GM13977 (cell line): Measurements from ENCODE around the gene VCL.
A peak's percentile ranks its signal among the peaks of the same experiment; 100 is the strongest.
"Not testable (repeated sequence)": the region's sequence is repeated elsewhere in the genome, so short reads cannot be mapped to it uniquely, and the experiment has no call there.

Experiments used
- DNase-seq: peaks from one replicate; pipeline ENCODE4 v3.0.0; 2012; ENCODE audit warnings: low spot score
- in situ Hi-C: fragments of 300-500 bp; cut with MboI; formaldehyde crosslinking; loops from one replicate; pipeline ENCODE4 v1.12.0; 2022; ENCODE audit warnings: low sequenced_read_pairs, low pct_unique_long_range_greater_than_20kb, mixed read lengths, inconsistent platforms; ENCODE audit not compliant: unreplicated experiment
- TF ChIP-seq, protein P1 (sequence below): IDR thresholded peaks from 2 replicates; pipeline ENCODE4 v1.5.1; 2012; ENCODE audit warnings: mild to moderate bottlenecking, control low read depth; ENCODE audit not compliant: insufficient read depth; ENCODE audit errors: extremely low read depth, missing control alignments

The VCL gene

DNA sequence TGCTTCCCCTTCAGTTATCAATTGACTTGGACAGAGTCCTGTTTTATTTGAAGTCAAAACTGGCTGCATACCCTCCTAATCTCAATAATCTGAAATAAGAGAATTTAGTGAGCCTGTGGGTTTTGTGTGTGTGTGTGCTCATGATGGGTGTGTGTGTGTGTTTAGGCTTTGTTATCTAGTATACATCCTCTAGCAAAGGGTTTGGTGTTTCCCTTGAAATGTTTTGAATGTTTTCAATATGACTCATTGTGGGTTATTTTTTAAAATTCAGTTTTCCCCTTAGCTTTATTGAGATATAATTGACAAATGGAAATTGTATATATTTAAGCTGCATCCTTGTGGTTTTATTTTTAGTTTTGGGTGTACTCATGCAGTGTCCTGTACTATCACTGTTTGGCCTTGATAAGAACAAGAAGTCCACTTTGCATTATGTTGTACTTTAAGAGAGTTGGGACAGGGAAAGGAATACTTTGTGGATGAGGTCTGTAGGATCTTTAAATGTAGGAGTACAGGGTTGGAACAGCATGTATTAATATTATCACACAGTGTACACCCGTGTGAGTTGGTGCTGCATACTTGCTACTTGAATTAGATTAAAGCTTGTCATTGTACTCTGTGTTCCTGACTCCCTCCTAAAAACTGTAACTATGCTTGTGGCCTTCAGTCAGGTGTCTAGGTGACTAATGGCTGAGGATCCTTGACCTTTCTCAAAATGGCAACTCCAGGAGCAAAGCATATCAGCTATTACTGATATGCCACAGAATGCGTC lies 58.3 kb downstream of the VCL start:
- TF ChIP-seq, protein P1, sequence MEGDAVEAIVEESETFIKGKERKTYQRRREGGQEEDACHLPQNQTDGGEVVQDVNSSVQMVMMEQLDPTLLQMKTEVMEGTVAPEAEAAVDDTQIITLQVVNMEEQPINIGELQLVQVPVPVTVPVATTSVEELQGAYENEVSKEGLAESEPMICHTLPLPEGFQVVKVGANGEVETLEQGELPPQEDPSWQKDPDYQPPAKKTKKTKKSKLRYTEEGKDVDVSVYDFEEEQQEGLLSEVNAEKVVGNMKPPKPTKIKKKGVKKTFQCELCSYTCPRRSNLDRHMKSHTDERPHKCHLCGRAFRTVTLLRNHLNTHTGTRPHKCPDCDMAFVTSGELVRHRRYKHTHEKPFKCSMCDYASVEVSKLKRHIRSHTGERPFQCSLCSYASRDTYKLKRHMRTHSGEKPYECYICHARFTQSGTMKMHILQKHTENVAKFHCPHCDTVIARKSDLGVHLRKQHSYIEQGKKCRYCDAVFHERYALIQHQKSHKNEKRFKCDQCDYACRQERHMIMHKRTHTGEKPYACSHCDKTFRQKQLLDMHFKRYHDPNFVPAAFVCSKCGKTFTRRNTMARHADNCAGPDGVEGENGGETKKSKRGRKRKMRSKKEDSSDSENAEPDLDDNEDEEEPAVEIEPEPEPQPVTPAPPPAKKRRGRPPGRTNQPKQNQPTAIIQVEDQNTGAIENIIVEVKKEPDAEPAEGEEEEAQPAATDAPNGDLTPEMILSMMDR: no peak
- peak; percentile 42 for DNase-seq
- in situ Hi-C loops: no loop called here

DNA sequence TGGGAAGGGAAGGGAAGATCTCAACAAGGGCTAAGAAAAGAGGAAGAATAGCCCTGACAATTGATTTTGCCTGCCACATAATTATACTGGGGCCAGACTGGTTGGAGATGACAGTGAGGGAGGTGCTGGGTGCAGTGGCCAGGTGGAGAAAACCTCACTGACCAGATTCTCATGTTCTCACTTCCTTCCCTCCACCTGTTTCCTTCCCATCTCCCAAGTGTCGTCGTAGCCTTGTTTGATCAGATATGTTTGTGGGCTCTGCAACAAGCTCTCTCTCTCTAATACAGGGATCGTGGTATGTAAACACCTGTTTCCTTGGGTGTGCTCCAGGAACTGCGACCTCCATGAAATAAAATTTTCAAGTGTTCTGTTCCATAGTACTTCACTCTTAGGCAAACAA lies 60.2 kb downstream of the VCL start:
- DNase-seq: no peak
- in situ Hi-C loops: no loop called here
- TF ChIP-seq, protein P1: no peak

DNA sequence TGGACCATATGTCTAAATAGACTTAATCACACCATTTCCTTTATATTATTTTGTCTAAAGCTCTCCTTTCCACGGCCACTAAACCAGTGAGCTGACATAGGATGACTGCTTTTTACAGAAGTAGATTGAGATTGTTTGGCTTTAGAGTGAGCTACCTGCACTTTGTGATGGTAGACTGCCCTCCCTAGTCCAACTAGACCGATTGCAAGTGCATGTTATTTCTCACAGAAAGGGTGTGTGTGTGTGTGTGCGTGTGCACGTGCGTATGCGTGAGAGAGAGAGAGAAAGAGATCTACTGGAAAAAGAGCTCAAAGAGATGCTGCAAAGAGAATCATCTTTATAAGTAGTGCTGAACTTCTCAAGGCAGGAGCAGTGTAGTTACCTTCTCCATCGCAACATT lies 60.7 kb downstream of the VCL start:
- in situ Hi-C loops: no loop called here
- no peak for DNase-seq
- TF ChIP-seq, protein P1: peak; percentile 50

DNA sequence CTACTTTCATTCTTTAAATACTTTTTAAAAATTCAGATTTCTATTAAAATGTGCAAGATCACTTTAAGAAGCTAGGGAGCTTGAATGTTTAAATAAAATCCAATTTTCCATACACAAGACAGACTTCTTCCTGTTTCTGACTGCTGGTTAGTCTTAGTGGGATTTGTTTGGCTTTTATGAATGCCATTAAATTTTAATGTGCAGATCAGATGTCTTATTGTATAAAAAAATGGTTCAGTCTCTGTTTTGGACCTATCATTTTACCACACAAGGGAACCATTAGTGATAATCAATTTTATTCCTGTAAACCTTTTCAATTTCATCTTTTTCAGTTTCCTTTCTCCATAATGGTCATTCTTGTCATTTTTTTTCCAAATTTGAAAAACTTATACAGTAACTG lies 63.2 kb downstream of the VCL start:
- TF ChIP-seq, protein P1: no peak
- in situ Hi-C loops: no loop called here
- DNase-seq: no peak

DNA sequence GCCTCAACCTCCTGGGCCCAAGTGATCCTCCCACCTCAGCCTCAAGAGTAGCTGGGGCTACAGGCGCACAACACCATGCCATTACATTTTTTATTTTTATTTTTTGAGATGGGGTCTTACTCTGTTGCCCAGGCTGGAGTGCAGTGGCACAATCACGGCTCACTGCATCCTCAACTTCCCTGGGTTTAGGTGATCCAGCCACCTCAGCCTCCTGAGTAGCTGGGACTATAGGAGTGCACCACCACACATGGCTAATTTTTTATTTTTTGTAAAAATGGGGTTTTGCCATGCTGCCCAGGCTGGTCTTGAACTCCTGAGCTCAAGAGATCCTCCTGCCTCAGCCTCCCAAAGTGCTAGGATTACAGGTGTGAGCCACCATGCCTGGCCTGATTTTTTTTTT lies 64.1 kb downstream of the VCL start:
- DNase-seq, in situ Hi-C loops: not testable (repeated sequence)

DNA sequence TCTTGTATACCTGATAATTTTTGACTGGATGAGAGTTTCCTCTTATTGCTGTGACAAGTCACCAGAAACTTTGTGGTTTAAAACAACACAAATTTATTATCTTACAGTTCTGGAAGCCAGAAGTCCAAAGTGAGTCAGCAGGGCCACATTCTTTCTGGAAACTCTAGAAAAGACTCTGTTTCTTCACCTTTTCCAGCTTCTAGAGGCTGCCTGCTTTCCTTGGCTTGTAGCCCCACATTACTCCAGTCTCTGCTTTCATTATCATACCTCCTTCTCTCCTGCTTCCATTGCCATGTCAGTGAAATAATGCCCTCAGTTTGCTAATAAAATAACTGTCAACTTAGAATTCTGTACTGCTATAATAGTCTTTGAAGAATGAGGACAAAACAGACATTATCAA lies 65.3 kb downstream of the VCL start:
- TF ChIP-seq, protein P1: no peak
- in situ Hi-C loops: no loop called here
- DNase-seq: no peak

DNA sequence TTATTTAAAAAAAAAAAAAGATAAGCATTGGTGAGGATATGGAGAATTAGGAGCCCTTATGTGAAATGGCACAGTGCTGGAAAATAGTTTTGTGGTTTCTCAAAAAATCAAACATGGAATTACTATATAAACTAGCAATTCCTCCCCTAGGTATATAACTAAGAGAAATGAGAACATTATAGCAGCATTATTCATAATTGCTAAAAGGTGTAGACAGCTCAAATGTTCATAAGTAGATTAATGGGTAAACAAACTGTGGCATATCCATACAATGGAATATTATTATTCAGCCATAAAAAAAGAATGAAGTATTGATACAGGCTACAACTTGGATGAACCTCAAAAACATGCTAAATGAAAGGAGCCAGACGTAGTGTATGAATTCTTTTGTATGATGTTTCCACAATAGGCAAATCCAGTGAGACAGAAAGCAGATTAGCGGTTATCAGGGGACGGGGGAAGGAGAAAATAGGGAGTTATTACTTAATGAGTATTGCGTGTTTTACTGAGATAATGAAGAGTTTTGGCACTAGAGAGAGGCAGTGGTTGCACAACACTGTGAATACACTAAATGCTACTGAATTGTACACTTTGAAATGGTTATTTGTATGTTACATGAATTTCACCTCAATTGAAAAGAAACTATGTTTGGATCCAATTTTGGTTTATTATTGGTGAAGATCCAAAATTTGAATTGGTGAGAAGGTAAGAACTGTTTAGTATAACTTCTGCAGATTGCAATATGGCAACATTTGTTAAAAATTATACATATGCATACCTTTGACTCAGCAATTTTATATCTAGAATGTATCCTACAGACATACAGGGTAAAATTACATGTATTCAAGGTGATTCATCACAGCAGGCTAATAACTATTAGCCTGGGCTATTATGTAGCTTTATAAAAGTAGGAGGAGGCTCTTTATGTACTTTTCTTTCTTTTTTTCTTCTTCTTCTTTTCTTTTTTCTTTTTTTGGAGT lies 69.7 kb downstream of the VCL start:
- in situ Hi-C loops: no loop called here
- TF ChIP-seq, protein P1: no peak
- no peak for DNase-seq
